HG03025 (cell line): ENCODE measurements around the gene NFKB2.

ENCODE experiments used
- ATAC-seq: cut with Tn5 transposase; IDR thresholded peaks from one replicate; pipeline ENCODE4 v1.9.1; 2021; ENCODE audit warnings: mild to moderate bottlenecking, moderate library complexity; ENCODE audit not compliant: unreplicated experiment, low FRiP score

NFKB2 gene

DNA sequence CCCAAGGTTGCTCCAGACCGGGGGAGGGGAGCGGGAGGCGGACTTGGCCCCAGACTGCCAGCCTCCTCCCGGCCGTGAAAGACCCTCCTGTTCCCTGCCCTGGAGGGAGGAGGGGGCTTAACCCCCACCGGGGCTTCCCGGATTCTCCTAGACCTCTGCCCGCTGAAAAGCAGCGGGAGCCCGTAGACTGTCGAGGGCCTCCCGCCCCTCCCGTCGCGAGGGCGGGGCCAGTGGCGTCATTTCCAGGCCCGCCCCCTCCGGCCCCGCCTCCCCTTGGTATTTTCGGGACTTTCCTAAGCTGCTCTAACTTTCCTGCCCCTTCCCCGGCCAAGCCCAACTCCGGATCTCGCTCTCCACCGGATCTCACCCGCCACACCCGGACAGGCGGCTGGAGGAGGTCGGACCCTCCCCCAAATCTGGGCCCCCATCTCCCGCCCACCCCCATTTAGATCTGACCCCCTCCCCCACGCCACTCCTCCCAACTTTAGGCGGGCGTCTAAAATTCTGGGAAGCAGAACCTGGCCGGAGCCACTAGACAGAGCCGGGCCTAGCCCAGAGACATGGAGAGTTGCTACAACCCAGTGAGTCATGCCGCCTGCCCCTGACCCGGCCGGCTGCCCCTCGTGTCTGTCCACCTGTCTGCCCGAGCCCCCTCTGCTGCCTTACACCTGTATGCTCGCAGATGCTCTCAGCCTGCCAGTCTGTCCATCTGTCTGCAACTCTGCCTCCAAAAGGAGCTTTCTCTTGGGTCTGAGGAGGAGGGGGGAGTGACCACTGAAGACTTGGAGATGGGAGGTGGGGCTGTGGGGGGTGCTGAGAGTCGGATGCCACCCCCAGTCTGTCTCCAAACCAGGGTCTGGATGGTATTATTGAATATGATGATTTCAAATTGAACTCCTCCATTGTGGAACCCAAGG lies at the start of gene NFKB2:
TSS of gene NFKB2 (plus strand) at position 306 of the 917 bp plus-strand sequence. CDS start at position 561, 255 bp downstream.
- ATAC-seq, result peak; percentile 21

DNA sequence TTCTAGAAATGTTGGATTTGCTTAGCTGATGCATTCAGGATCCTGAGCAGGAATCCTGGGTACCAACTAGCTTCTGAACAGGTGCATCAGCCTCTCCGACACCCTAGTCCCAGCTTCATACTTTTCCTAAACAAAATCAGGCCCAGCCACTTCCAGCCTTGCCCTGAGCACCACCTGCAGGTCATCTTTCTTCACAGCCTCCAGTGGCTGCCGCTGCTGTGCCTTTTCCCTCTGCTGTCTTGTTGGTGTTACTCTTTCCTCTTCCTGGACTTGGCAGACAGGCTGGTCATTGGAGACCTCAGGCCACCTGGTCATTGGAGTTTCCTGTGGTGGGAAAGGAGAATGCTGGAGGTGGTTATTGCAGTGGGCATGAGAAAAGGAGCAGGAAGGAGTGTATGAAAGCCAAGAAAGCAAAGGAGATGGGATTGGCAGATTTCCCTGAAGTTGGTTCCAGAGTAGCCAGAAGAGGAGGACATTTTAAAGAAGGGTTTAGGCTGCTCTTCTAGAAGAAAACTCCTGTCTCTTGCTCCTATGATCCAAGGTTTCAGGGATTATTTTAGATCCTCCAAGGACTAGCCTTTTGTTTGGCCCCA lies 48.2 kb upstream of the NFKB2 start:
- no peak for ATAC-seq

DNA sequence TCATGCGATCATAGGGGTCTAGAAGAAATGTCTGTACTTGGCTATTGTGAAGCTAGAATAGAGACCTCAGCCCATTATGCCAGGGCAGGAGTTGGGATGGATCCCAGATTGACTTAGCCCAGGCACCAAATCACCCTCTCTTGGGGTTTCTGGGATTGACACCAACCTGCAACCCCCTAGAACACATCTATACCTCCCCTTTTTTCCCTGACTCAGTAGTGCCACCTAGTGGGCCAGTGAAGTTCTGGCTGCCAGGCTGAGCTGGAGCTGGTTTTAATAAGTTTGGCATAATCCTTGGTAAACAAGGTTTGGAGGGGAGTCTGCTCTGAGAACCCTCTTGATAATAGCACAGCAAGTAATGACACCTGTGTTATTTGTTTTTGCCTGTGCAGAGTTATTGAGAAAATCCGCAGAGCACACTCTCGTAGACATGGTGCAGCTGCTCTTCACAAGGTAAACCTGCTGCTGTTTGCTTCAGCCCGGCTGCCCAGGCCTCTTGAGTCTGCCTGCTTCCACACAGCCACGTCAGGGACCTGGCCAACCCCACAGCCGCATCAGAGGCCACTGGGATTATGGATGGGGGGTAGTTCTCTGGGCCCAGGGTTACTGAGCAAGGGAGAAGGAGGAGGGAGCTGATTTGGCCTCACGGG lies 43.3 kb upstream of the NFKB2 start:
- ATAC-seq, result no peak

DNA sequence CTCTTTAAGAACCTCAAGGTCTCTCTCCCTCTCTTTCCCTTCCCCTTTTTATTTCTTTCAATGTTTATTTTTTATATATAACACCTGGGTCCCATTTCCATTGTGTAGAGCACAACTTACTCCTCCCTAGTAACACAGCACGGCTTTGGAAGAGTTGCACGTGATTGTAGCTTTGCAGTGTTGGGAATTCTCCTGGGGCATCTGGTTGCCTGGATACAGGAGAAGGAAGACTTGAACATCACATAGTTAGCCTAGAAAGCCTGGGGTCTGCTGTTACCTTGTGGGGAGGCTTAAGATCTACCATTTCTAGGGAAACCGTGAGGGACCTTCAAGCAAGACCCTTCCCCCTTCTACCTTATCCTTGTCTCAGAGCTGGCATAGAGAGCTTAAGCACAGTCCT lies 41.1 kb upstream of the NFKB2 start:
- ATAC-seq, result no peak

DNA sequence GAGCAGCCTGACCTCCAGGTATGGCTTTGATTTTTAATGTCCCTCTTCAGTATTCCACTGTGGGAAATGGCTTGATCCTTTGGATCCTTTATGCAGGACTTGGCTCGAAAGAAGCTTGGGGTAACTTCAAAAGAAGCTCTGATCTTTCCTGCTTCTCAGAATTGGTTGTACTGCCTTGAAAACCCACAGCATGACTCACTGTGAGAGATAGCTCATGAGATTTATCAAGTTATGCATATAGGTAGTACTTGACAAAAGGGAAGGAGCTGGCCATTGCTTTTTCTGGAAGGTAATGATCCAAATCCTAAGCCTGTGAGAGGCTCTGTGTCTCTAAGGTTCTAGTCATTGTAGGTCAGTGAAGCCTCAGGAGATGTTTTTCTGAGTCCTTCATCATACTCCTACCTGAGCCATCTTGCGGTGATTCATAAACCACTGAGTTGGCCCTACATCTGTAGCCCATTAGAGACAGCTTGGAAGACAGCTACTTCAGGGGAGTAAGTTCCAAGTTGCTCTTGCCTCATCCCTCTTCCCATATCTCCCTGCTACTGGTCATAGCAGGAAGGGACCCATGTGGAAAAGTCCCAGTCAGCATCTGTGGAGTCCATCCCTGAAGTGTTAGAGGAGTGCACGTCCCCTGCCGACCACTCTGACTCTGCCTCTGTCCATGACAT lies 36.7 kb upstream of the NFKB2 start:
- ATAC-seq, result no peak

DNA sequence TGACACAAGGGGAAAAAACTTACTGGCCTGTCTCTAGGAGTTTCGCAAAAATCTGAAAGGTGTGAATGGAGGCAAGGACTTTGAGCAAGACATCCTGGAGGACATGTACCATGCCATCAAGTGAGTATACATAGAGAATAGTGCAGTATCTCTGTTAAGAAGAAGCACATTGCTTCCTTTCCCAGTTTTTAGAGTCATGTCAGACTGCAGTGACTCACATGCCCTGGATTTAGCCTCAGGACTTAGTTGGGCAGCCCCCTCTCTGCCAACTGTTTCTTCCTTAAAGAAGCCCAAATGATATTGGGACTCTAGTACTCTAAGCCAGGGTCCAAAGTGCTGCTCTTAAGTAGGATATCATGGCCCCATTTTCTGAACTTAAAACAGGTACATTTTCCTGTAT lies 28.1 kb upstream of the NFKB2 start:
- no peak for ATAC-seq

DNA sequence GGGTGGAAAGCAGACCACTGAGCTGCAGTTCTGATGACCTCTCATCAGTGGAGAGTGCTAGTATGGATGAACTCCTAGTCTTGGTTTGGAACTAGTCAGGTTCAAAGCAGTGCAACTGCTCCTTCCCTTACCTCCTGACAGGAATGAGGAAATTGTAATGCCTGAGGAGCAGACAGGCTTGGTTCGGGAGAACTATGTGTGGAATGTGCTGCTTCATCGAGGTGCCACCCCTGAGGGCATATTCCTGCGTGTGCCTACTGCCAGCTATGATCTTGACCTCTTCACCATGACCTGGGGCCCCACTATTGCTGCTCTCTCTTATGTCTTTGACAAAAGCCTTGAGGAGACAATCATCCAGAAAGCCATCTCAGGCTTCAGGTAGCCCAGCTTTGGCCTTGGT lies 27.4 kb upstream of the NFKB2 start:
- ATAC-seq, result no peak

DNA sequence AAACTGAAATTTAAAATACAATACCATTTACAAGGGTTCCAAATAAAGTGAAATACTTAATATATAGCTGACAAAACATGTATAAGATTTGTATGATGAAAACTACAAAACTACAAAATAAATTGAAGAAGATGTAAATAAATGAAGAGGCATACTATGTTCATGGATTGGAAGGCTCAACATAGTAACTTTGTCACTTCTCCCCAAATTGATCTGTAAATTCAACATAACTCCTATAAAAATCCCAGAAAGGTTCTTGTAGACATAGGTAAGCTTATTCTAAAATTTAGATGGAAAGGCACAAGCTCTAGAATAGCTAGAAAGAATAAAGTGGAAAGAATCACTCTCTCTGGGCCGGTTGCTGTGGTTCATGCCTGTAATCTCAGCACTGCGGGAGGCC lies 24.2 kb upstream of the NFKB2 start:
- no peak for ATAC-seq

DNA sequence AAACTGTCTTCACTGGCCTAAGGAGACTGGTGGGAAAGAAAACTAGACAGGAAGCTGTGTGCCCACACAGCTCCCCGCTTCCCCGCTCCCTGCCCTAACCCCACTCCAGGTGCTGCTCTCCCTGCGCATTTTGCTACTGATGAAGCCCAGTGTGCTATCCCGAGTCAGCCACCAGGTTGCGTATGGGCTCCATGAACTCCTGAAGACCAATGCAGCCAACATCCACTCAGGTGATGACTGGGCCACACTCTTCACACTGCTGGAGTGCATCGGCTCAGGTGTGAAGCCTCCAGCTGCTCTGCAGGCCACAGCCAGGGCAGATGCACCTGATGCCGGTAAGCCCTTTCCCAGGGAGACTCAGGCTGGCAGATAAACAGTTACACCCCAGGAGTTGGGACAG lies 20.3 kb upstream of the NFKB2 start:
- ATAC-seq, result no peak

DNA sequence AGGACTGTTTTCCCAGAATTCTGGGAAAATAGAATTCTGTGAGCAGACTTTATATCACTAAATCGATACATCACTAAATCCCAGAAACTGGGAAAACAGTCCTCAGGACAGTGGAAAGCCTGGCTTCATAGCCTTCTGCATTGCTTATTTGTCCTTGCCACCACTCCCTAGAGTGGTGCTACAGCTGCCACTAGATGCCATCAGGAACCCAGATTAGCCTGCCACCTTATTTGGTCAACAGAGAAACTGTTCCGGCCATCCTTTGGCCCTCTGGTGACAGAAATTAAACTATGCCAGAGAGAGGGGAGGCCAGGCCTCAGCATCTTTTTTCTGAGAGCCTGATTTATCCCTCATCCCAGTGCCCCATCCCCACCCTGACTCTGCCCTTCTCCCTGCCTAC lies 19.6 kb upstream of the NFKB2 start:
- ATAC-seq, result no peak

DNA sequence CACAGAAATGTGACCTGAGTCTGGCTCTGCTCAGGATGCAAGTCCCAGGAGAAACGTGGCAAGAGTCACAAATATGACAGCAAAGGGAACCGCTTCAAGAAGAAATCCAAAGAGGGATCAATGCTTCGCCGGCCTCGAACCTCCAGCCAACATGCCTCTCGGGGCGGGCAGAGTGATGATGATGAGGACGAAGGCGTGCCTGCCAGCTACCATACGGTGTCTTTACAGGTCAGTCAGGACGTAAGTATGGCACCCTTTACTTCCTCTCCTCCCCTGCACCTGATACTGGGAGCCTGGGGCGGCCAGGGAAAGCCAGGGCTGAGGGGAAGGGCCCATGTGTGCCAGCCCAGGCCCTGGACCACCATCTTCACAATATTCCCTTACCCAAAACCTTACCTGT lies 18.6 kb upstream of the NFKB2 start:
- ATAC-seq, result no peak

DNA sequence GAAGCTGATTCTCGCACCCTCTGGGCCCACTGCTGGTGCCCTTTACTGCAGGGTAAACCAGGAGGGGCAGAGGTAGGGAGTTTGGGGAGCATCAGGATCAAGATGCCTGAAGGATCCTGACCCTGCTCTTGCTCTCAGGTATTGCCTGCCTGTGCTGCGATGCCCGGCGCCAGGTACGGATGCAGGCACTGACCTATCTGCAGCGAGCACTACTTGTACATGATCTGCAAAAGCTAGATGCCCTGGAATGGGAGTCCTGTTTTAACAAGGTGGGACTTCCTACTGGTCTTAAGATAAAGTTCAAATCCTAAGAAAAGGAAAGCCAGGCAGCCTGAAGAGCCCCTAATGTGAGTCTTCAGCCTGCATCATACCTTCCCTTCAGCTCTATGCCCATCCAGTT lies 16.1 kb upstream of the NFKB2 start:
- ATAC-seq, result no peak

DNA sequence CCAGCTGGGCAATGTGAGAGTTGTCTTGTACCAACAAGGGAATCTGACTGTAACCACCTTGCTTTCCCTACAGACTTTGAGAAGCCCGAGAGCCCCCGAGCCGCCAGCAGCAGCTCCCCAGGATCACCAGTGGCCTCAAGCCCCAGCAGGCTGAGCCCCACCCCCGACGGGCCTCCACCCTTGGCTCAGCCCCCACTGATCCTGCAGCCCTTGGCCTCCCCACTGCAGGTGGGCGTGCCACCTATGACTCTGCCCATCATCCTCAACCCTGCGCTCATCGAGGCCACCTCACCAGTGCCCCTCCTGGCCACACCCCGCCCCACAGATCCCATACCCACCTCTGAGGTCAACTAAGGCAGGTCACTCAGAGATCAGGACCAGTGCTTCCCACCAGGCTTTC lies 13.5 kb upstream of the NFKB2 start:
- ATAC-seq, result no peak

DNA sequence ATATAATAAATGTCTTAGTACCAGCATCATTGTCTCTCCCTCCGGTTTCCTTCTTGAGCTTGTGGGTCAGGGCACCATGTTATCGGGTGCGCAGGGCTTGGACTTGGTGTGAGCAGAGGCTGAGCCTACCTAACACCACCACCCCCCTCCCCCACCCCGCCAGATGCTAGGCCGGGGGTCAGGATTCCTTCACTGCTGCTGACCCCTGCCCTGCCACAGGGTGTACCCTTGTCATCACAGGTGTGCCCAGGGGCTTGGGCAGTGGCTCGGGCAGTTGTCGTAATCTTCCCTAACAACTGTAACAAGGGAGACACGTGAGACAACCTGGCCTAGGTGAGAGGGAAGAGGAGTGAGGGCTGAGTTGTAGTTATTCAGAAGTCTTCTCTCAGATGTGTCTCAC lies 12.6 kb upstream of the NFKB2 start:
- ATAC-seq, result no peak

DNA sequence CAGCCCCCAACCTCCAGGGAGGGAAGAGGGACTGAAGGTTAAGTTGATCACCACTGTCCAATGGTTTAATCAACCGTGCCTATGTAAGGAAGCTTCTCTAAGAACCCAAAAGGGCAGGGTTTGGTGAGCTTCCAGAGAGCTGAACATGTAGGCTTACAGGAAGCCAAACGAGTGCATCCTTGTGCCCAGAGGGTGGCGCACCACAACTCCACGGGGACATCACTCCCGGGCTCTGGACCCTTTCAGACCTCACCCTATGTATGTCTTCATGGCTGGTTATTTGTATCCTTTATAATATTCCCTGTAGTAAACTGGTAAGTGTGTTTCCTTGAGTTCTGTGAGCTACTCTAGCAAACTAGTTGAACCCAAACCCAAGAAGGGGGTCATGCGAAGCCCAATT lies 11.5 kb upstream of the NFKB2 start:
- ATAC-seq, result no peak

DNA sequence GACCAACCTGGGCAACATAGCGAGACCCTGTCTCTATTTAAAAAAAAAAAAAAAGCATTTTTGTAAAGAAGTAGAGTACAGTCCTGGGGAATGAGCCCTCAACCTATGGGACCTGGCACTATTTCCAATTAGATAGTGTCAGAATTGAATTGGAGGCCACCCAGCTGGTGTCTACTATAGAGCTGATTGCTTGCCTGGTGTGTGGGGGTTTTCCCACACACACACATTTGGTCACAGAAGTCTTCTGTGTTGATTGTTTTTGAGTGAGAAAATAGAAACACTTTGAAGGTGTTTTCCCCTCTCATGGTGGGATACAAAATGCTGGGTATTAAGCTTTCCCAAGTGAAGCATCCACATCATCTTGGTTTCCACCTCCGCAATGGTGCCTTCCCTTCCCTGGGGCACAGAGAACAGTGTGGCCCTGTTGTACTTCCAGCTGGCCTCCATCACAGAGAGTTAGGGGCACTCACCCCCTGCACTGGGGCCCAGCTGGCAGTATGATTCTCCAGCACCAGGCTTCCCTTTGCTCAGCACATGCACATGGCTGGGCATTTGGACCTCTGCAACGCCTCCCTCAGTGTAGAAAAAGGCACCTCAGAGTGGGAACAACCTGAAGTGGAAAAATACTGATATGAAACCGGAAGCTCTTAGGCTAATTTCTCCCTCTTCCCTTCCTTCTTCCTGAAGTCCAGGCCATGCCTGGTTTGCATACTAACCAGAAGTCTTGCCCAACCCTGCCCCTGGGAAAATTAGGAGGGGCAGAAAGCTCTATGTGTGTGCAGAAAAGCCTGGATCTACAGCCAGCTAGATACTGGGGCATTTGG lies 10.7 kb upstream of the NFKB2 start:
- no peak for ATAC-seq

DNA sequence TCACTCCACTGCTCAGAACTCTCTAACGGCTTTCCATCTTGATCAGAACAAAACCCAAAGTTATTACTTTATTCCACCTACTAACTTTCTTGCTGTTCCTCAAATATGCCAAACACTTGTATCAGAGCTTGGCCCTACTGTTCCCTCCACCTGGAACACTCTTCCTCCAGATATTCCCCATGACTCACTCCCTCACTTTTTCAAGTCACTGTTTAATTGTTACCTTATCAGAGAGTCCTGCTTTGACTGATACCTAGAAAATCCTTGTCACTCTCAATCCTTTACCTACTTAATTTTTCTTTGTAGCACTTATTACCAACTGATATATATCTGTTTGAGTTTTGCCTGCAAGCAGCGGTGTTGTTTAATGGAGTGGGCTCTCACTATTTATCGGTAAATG lies 5.6 kb upstream of the NFKB2 start:
- ATAC-seq, result no peak

DNA sequence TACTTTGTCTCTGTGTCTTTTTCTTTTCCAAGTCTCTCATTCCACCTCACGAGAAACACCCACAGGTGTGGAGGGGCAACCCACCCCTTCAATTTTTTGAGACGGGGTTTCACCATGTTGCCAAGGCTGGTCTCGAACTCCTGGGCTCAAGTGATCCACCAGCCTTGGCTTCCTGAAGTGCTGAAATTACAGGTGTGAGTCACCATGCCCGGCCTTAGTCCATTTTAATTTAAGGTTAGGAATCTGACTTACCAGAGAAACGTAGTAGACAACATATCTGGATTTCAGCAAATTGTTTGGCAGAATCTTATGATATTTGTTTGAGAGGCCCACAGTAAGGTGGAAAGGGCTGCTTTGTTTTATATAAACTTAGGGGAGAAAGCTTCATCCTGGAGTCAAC lies 3.2 kb upstream of the NFKB2 start:
- no peak for ATAC-seq

DNA sequence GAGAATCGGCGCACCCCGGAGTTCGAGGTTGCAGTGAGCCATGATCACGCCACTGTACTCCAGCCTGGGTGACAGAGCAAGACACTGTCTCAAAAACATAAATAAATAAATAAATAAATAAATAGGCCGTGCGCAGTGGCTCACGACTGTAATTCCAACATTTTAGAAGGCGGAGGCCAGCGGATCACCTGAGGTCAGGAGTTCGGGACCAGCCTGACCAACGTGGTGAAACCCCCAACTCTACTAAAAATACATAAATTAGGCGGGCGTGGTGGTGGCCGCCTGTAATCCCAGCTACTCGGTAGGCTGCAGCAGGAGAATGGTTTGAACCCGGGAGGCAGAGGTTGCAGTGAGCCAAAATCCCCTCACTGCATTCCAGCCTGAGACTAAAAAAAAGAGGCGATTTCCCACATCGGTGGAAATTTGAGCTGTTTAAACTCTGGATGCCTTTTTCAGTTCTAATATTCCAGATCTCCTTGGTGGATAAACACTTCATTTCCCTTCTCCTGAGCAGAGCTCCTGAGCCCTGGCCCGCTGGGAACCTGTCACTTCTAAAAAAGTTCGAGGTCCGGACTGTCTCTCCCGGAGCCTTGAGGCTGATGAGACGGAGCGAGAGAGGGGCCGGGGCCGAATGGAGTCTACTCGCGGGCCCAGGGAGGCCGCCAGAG lies 2.0 kb upstream of the NFKB2 start:
- ATAC-seq, result peak; percentile 46
